Measurements from ENCODE around the gene FGFR2. TPM values are rescaled to one million over a fixed set of nuclear protein-coding genes. Genes with fewer than 3 reads are reported as not detected.

FGFR2 gene
- total RNA-seq, 2 experiments from 2014 or later = not detected

GRCh38 chr10:121591186-121591585 is 7.1 kb downstream of the FGFR2 start:
- H3K9me3 Mint-ChIP-seq = peaks cover 2% of the 10 kb centered on the region

GRCh38 chr10:121590772-121591171 is 7.5 kb downstream of the FGFR2 start:
- H3K4me1 Mint-ChIP-seq = no peaks in the 10 kb centered on the region

More at GRCh38 chr10:121591186-121591585, 7.1 kb downstream of the FGFR2 start:
- H3K4me1 Mint-ChIP-seq = no peaks in the 10 kb centered on the region
- ChIA-PET CTCF (no interaction called here), POLR2A (no interaction called here)
- H3K36me3 Mint-ChIP-seq (ENCODE audit: low read depth) = no peaks in the 10 kb centered on the region
- peaks cover 16% of the 10 kb centered on the region for H3K27me3 Mint-ChIP-seq
- H3K27ac Mint-ChIP-seq = no peak overlapping the region
- no peak for DNase-seq
- no peak overlapping the region for H3K4me3 Mint-ChIP-seq

GRCh38 chr10:121589553-121589952 is 8.7 kb downstream of the FGFR2 start:
- Mint-ChIP-seq H3K36me3 (ENCODE audit: low read depth) (no peaks in the 10 kb centered on the region), H3K4me1 (no peaks in the 10 kb centered on the region), H3K27ac (no peak overlapping the region), H3K4me3 (no peak overlapping the region), H3K27me3 (no peaks in the 10 kb centered on the region), H3K9me3 (peaks cover 2% of the 10 kb centered on the region)
- CTCF ChIA-PET = no interaction called here
- POLR2A ChIA-PET = no interaction called here
- no peak for DNase-seq

More at GRCh38 chr10:121590772-121591171, 7.5 kb downstream of the FGFR2 start:
- Mint-ChIP-seq H3K36me3 (ENCODE audit: low read depth) (no peaks in the 10 kb centered on the region), H3K4me3 (no peak overlapping the region), H3K9me3 (peaks cover 2% of the 10 kb centered on the region), H3K27ac (no peak overlapping the region), H3K27me3 (peaks cover 11% of the 10 kb centered on the region)
- ChIA-PET CTCF (no interaction called here), POLR2A (no interaction called here)
- no peak for DNase-seq

- H3K36me3 Mint-ChIP-seq (ENCODE audit: low read depth) = no peaks in the 10 kb centered on the region
Measured at GRCh38 chr10:121583857-121584256, 14.4 kb downstream of the FGFR2 start.

GRCh38 chr10:121583258-121583657 is 15.0 kb downstream of the FGFR2 start:
- Mint-ChIP-seq H3K9me3 (peaks cover 2% of the 10 kb centered on the region), H3K27ac (no peak overlapping the region), H3K36me3 (ENCODE audit: low read depth) (no peaks in the 10 kb centered on the region), H3K27me3 (no peaks in the 10 kb centered on the region), H3K4me3 (no peak overlapping the region), H3K4me1 (no peaks in the 10 kb centered on the region)
- POLR2A ChIA-PET = no interaction called here
- CTCF ChIA-PET = no interaction called here
- no peak for DNase-seq

More at GRCh38 chr10:121583857-121584256, 14.4 kb downstream of the FGFR2 start:
- no peaks in the 10 kb centered on the region for H3K4me1 Mint-ChIP-seq
- DNase-seq = no peak
- peaks cover 2% of the 10 kb centered on the region for H3K9me3 Mint-ChIP-seq
- POLR2A ChIA-PET = no interaction called here
- CTCF ChIA-PET = no interaction called here
- H3K4me3 Mint-ChIP-seq = no peak overlapping the region
- H3K27me3 Mint-ChIP-seq = no peaks in the 10 kb centered on the region
- H3K27ac Mint-ChIP-seq = no peak overlapping the region

GRCh38 chr10:121580276-121581116 is 17.7 kb downstream of the FGFR2 start:
- H3K4me1 Mint-ChIP-seq = no peaks in the 10 kb centered on the region
- no peaks in the 10 kb centered on the region for H3K27me3 Mint-ChIP-seq
- ChIA-PET POLR2A (no interaction called here), CTCF (no interaction called here)
- no peak overlapping the region for H3K4me3 Mint-ChIP-seq
- H3K9me3 Mint-ChIP-seq = no peaks in the 10 kb centered on the region
- no peaks in the 10 kb centered on the region for H3K36me3 Mint-ChIP-seq (ENCODE audit: low read depth)
- DNase-seq = no peak
- H3K27ac Mint-ChIP-seq = no peak overlapping the region

- no peak for DNase-seq
- Mint-ChIP-seq H3K27ac (no peak overlapping the region), H3K27me3 (no peaks in the 10 kb centered on the region), H3K36me3 (ENCODE audit: low read depth) (no peaks in the 10 kb centered on the region), H3K4me1 (no peaks in the 10 kb centered on the region), H3K4me3 (no peak overlapping the region), H3K9me3 (no peaks in the 10 kb centered on the region)
- ChIA-PET CTCF (interaction anchor here (0.8 kb wide), 1 partner anchor 40 kb away, joined by 3 read pairs; no protein-coding TSS in a partner anchor), POLR2A (no interaction called here)
Measured at GRCh38 chr10:121579656-121580055, 18.6 kb downstream of the FGFR2 start.

GRCh38 chr10:121578965-121579364 is 19.3 kb downstream of the FGFR2 start:
- ChIA-PET CTCF (interaction anchor here (0.8 kb wide), 1 partner anchor 39 kb away, joined by 3 read pairs; no protein-coding TSS in a partner anchor), POLR2A (no interaction called here)
- H3K36me3 Mint-ChIP-seq (ENCODE audit: low read depth) = no peaks in the 10 kb centered on the region
- no peaks in the 10 kb centered on the region for H3K27me3 Mint-ChIP-seq
- H3K4me1 Mint-ChIP-seq = no peaks in the 10 kb centered on the region
- H3K27ac Mint-ChIP-seq = no peak overlapping the region
- no peak for DNase-seq
- H3K4me3 Mint-ChIP-seq = no peak overlapping the region
- no peaks in the 10 kb centered on the region for H3K9me3 Mint-ChIP-seq

- Mint-ChIP-seq H3K4me1 (no peaks in the 10 kb centered on the region), H3K27ac (no peak overlapping the region), H3K36me3 (ENCODE audit: low read depth) (no peaks in the 10 kb centered on the region), H3K9me3 (no peaks in the 10 kb centered on the region), H3K27me3 (no peaks in the 10 kb centered on the region), H3K4me3 (no peak overlapping the region)
- CTCF ChIA-PET = no interaction called here
- DNase-seq = no peak
- POLR2A ChIA-PET = no interaction called here
Measured at GRCh38 chr10:121578298-121578697, 19.9 kb downstream of the FGFR2 start.

GRCh38 chr10:121577568-121577967 is 20.7 kb downstream of the FGFR2 start:
- no peaks in the 10 kb centered on the region for H3K27me3 Mint-ChIP-seq
- CTCF ChIA-PET = no interaction called here
- H3K36me3 Mint-ChIP-seq (ENCODE audit: low read depth) = no peaks in the 10 kb centered on the region
- no peaks in the 10 kb centered on the region for H3K4me1 Mint-ChIP-seq
- POLR2A ChIA-PET = no interaction called here
- H3K27ac Mint-ChIP-seq = no peak overlapping the region
- no peaks in the 10 kb centered on the region for H3K9me3 Mint-ChIP-seq
- H3K4me3 Mint-ChIP-seq = no peak overlapping the region
- no peak for DNase-seq

- DNase-seq = no peak
- ChIA-PET POLR2A (no interaction called here), CTCF (interaction anchor here (0.6 kb wide), 1 partner anchor 82 kb away, joined by 3 read pairs; no protein-coding TSS in a partner anchor)
- H3K27me3 Mint-ChIP-seq = no peaks in the 10 kb centered on the region
- no peak overlapping the region for H3K4me3 Mint-ChIP-seq
- H3K36me3 Mint-ChIP-seq (ENCODE audit: low read depth) = no peaks in the 10 kb centered on the region
- no peak overlapping the region for H3K27ac Mint-ChIP-seq
- no peaks in the 10 kb centered on the region for H3K4me1 Mint-ChIP-seq
- H3K9me3 Mint-ChIP-seq = no peaks in the 10 kb centered on the region
Measured at GRCh38 chr10:121576139-121576538, 22.1 kb downstream of the FGFR2 start.

- no peaks in the 10 kb centered on the region for H3K36me3 Mint-ChIP-seq (ENCODE audit: low read depth)
- H3K4me1 Mint-ChIP-seq = no peaks in the 10 kb centered on the region
- ChIA-PET POLR2A (no interaction called here), CTCF (no interaction called here)
- no peak overlapping the region for H3K4me3 Mint-ChIP-seq
- H3K27ac Mint-ChIP-seq = no peak overlapping the region
- H3K9me3 Mint-ChIP-seq = no peaks in the 10 kb centered on the region
- no peaks in the 10 kb centered on the region for H3K27me3 Mint-ChIP-seq
- no peak for DNase-seq
Measured at GRCh38 chr10:121574519-121575166, 23.6 kb downstream of the FGFR2 start.

- H3K9me3 Mint-ChIP-seq = no peaks in the 10 kb centered on the region
- no peaks in the 10 kb centered on the region for H3K4me1 Mint-ChIP-seq
- no peak overlapping the region for H3K27ac Mint-ChIP-seq
- H3K36me3 Mint-ChIP-seq (ENCODE audit: low read depth) = no peaks in the 10 kb centered on the region
- no peak for DNase-seq
- no peaks in the 10 kb centered on the region for H3K27me3 Mint-ChIP-seq
- CTCF ChIA-PET = no interaction called here
- POLR2A ChIA-PET = no interaction called here
- H3K4me3 Mint-ChIP-seq = no peak overlapping the region
Measured at GRCh38 chr10:121573538-121573941, 24.7 kb downstream of the FGFR2 start.
